ENCODE measurements around the gene MS4A15. TPM values are rescaled to one million over a fixed set of nuclear protein-coding genes. Genes with fewer than 3 reads are reported as not detected.

Gene MS4A15
- total RNA-seq, 1 donor from 2014 or later = 147 TPM

- Histone ChIP-seq H3K36me3 (no peaks in the 10 kb centered on the region), H3K27me3 (no peaks in the 10 kb centered on the region), H3K27ac (no peak overlapping the region), H3K4me1 (peaks cover 6% of the 10 kb centered on the region), H3K9me3 (no peaks in the 10 kb centered on the region), H3K4me3 (no peak overlapping the region)
- DNase-seq = peak; percentile 72
- intact Hi-C loops (cut with DNase I) = no loop called here
- peak; percentile 93 for ATAC-seq
- TF ChIP-seq CTCF (IDR thresholded peaks at IDR 0.05) = peak; percentile 92
Measured at GRCh38 chr11:60775420-60775961, 18.8 kb downstream of the MS4A15 start.

GRCh38 chr11:60776167-60776566 lies 19.5 kb downstream of the MS4A15 start:
- TF ChIP-seq CTCF (IDR thresholded peaks at IDR 0.05) = no peak
- H3K4me1 ChIP-seq = peaks cover 6% of the 10 kb centered on the region
- no peak for ATAC-seq
- DNase-seq = peak; percentile 55
- H3K27me3 ChIP-seq = no peaks in the 10 kb centered on the region
- H3K36me3 ChIP-seq = no peaks in the 10 kb centered on the region
- intact Hi-C loops (cut with DNase I) = no loop called here
- no peaks in the 10 kb centered on the region for H3K9me3 ChIP-seq
- H3K4me3 ChIP-seq = no peak overlapping the region
- no peak overlapping the region for H3K27ac ChIP-seq

GRCh38 chr11:60777106-60777505 lies 20.4 kb downstream of the MS4A15 start:
- no peak for ATAC-seq
- intact Hi-C loops (cut with DNase I) = no loop called here
- H3K27me3 ChIP-seq = no peaks in the 10 kb centered on the region
- H3K4me1 ChIP-seq = peaks cover 6% of the 10 kb centered on the region
- H3K36me3 ChIP-seq = no peaks in the 10 kb centered on the region
- TF ChIP-seq CTCF (IDR thresholded peaks at IDR 0.05) = no peak
- H3K9me3 ChIP-seq = no peaks in the 10 kb centered on the region
- no peak for DNase-seq
- no peak overlapping the region for H3K27ac ChIP-seq
- no peak overlapping the region for H3K4me3 ChIP-seq

- Histone ChIP-seq H3K9me3 (no peaks in the 10 kb centered on the region), H3K27me3 (no peaks in the 10 kb centered on the region), H3K36me3 (no peaks in the 10 kb centered on the region), H3K27ac (no peak overlapping the region), H3K4me3 (no peak overlapping the region), H3K4me1 (peaks cover 6% of the 10 kb centered on the region)
- ATAC-seq (no peak), DNase-seq (peak; percentile 12)
- intact Hi-C loops (cut with DNase I) = no loop called here
- no peak for TF ChIP-seq CTCF (IDR thresholded peaks at IDR 0.05)
Measured at GRCh38 chr11:60777572-60777971, 20.9 kb downstream of the MS4A15 start.

GRCh38 chr11:60780065-60780464 lies 23.4 kb downstream of the MS4A15 start:
- DNase-seq = peak; percentile 20
- intact Hi-C loops (cut with DNase I) = no loop called here
- H3K4me3 ChIP-seq = no peak overlapping the region
- H3K4me1 ChIP-seq = peaks cover 6% of the 10 kb centered on the region
- no peak for ATAC-seq
- no peak overlapping the region for H3K27ac ChIP-seq
- H3K27me3 ChIP-seq = no peaks in the 10 kb centered on the region
- TF ChIP-seq CTCF (IDR thresholded peaks at IDR 0.05) = no peak
- H3K36me3 ChIP-seq = no peaks in the 10 kb centered on the region
- H3K9me3 ChIP-seq = no peaks in the 10 kb centered on the region

GRCh38 chr11:60780774-60781173 lies 24.1 kb downstream of the MS4A15 start:
- ATAC-seq (no peak), DNase-seq (no peak)
- intact Hi-C loops (cut with DNase I) = no loop called here
- Histone ChIP-seq H3K27me3 (no peaks in the 10 kb centered on the region), H3K9me3 (no peaks in the 10 kb centered on the region), H3K27ac (no peak overlapping the region), H3K36me3 (no peaks in the 10 kb centered on the region), H3K4me1 (no peaks in the 10 kb centered on the region), H3K4me3 (no peak overlapping the region)
- no peak for TF ChIP-seq CTCF (IDR thresholded peaks at IDR 0.05)
